H1 (cell line): ENCODE results near the gene EZH2. TPM values are rescaled to one million over a fixed set of nuclear protein-coding genes. Genes with fewer than 3 reads are reported as not detected.

Experiments
- CBX5 ChIP-seq: fragments of 300-800, 300-1000 bp; sonication (generic); IDR thresholded peaks from 2 replicates; pipeline ENCODE4 v1.7.1; 2016; ENCODE audit warnings: antibody characterized with exemption, low read length, low read depth
- EGR1 ChIP-seq: IDR thresholded peaks from 2 replicates; pipeline ENCODE4 v1.6.1; 2011; ENCODE audit warnings: low read depth, low read length, borderline replicate concordance
- SRF ChIP-seq: IDR thresholded peaks from 2 replicates; pipeline ENCODE4 v1.6.1; 2011; ENCODE audit warnings: mild to moderate bottlenecking, low read depth, low read length, moderate library complexity
- TEAD4 ChIP-seq: IDR thresholded peaks from 2 replicates; pipeline ENCODE4 v1.6.1; 2012; ENCODE audit warnings: low read depth, low read length, inconsistent platforms, mixed read lengths
- polyA plus RNA-seq, 7 experiments: library from polyadenylated mRNA; depleted of rRNA in 3 of 7; stranded (reverse) in 5 of 7; unstranded in 2 of 7; fragments of >200 nt in 5 of 7; fragments of 200-250 nt in 2 of 7; gene quantifications; 1 replicate in 5 of 7; 2 replicates in 1 of 7; 4 replicates in 1 of 7; pipeline versions ENCODE4 v1.2.1 to v1.2.3, GENCODE V29; 2011 to 2013; ENCODE audit warnings: missing spikeins in 2 of 7, mixed read lengths in 2 of 7
- total RNA-seq: library from RNA; stranded (reverse); fragmentation: NEBNext Ultra II Directional; extraction: Animal tissue kit (Norgen Biotek cat#: 25700); gene quantifications from 2 replicates; pipeline ENCODE4 v1.2.1, GENCODE V29; 2021
- TF ChIP-seq, protein P1 (sequence below): IDR thresholded peaks from 2 replicates; pipeline ENCODE4 v1.6.1; 2011; ENCODE audit warnings: low read depth, mild to moderate bottlenecking, low read length; ENCODE audit not compliant: insufficient read depth

Gene EZH2
- total and polyA plus RNA-seq, 2 of the 8 experiments (the other 6 are each of a cell fraction or from before 2014, with no cell fraction given): 28.9 to 49.0 TPM

DNA sequence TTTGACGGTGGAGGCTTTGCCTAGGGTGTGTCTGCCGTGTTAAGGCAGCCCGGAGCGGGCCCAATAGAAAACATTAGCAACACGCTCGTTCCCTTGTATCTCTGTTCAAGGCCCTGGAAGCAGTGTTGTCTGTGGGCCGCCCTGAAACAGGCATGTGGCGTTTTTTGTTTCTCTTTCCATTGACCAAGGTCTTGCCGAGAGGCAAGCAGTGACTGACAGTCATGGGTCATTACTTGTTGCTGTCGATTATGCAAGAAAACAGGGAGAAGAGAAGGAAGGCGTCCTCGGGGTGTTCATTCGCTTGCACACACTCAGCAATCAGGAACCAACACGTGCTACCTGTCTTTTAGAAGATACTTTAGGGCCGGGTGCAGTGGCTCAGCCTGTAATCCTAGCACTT, 92.5 kb downstream of the EZH2 start (continued):
- TF ChIP-seq SRF (no peak), EGR1 (no peak), TEAD4 (no peak), CBX5 (no peak)
- TF ChIP-seq, protein P1, sequence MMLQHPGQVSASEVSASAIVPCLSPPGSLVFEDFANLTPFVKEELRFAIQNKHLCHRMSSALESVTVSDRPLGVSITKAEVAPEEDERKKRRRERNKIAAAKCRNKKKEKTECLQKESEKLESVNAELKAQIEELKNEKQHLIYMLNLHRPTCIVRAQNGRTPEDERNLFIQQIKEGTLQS: no peak
